K562 (cell line): ENCODE data around the gene NYNRIN. TPM values are rescaled to one million over a fixed set of nuclear protein-coding genes. Genes with fewer than 3 reads are reported as not detected.

Experiments used
- C11orf30 ChIP-seq: fragments of 450-650 bp; IDR thresholded peaks from 2 replicates; pipeline ENCODE4 v1.6.1; 2016; ENCODE audit warnings: low read depth, mild to moderate bottlenecking
- E4F1 ChIP-seq: fragments of 250-450 bp; sonication (Bioruptor Pico); IDR thresholded peaks from 2 replicates; pipeline ENCODE4 v1.5.0; 2021; ENCODE audit warnings: mild to moderate bottlenecking, borderline replicate concordance
- HDAC3 ChIP-seq: fragments of 450-650 bp; IDR thresholded peaks from 2 replicates; pipeline ENCODE4 v1.6.1; 2018; ENCODE audit warnings: borderline replicate concordance, mild to moderate bottlenecking, moderate library complexity; ENCODE audit not compliant: partially characterized antibody
- MTA1 ChIP-seq: fragments of 450-650 bp; IDR thresholded peaks from 2 replicates; pipeline ENCODE4 v1.6.1; 2017; ENCODE audit warnings: borderline replicate concordance
- RB1 ChIP-seq: fragments of 450-650 bp; IDR thresholded peaks from 2 replicates; pipeline ENCODE4 v1.6.1; 2017; ENCODE audit warnings: low read depth, mild to moderate bottlenecking
- SMARCB1 ChIP-seq: IDR thresholded peaks from 2 replicates; pipeline ENCODE4 v1.6.1; 2011; ENCODE audit warnings: improper control_type of control experiment, low read depth; ENCODE audit not compliant: insufficient read length
- THAP12 ChIP-seq: fragments of 250-450 bp; sonication (Bioruptor Pico); IDR thresholded peaks from 2 replicates; pipeline ENCODE4 v1.9.0; 2021; ENCODE audit warnings: mild to moderate bottlenecking, inconsistent platforms
- ZNF395 ChIP-seq: fragments of 200-800 bp; sonication (Bioruptor generic); IDR thresholded peaks from 2 replicates; pipeline ENCODE4 v1.6.1; 2017; ENCODE audit warnings: missing genetic modification characterization, missing compliant biosample characterization
- ZNF740 ChIP-seq, 3 experiments: fragments of 200-800 bp in 1 of 3; sonication (Bioruptor generic) in 1 of 3; sonication (generic) in 1 of 3; formaldehyde crosslinking in 1 of 3; IDR thresholded peaks; 2 replicates each; pipeline versions ENCODE4 v1.6.1 to v1.8.0; 2016 to 2022; ENCODE audit warnings: mild to moderate bottlenecking in 2 of 3, missing compliant biosample characterization in 2 of 3, missing genetic modification characterization in 2 of 3, missing genetic modification reagents in 1 of 3
- polyA plus RNA-seq, 8 experiments: library from polyadenylated mRNA; depleted of rRNA in 4 of 8; stranded (reverse) in 5 of 8; unstranded in 3 of 8; fragments of >200 nt; fragmentation: Nextera tagmentation in 2 of 8; fragmentation: Illumina TruSeq in 1 of 8; extraction: Ambion mirVana in 2 of 8; extraction: Trizol in 1 of 8; gene quantifications; 2 replicates each; pipeline versions ENCODE4 v1.2.1 to v1.2.3, GENCODE V29; 2011 to 2014; ENCODE audit warnings: inconsistent platforms in 1 of 8, missing spikeins in 1 of 8
- total RNA-seq, 7 experiments: library from RNA; depleted of rRNA in 6 of 7; stranded (reverse); fragments of >200 nt in 6 of 7; fragmentation: Illumina TruSeq in 2 of 7; extraction: Trizol in 2 of 7; gene quantifications; 2 replicates each; pipeline versions ENCODE4 v1.2.1 to v1.2.3, GENCODE V29; 2011 to 2021; ENCODE audit warnings: low replicate concordance in 1 of 7

The NYNRIN gene
- total and polyA plus RNA-seq, 9 of the 15 experiments (the other 6 are each of a cell fraction or from before 2014, with no cell fraction given), result 0.04 to 1.2 (median 0.28) TPM

GRCh38 chr14:24395609-24396582 is 2.9 kb upstream of the NYNRIN start (continued):
- TF ChIP-seq E4F1 (CRISPR knock-in tag), result no peak
- peak; percentile 36; the same call in 1 of the 2 replicates for TF ChIP-seq C11orf30
- no peak for TF ChIP-seq MTA1
- no peak for TF ChIP-seq RB1
- TF ChIP-seq ZNF740 (CRISPR knock-in tag; IDR thresholded peaks at IDR 0.05), result no peak
- no peak for TF ChIP-seq ZNF740 (tag; IDR thresholded peaks at IDR 0.05)
- TF ChIP-seq THAP12 (CRISPR knock-in tag), result no peak
- TF ChIP-seq ZNF395, result no peak
- no peak for TF ChIP-seq HDAC3
- no peak for TF ChIP-seq SMARCB1
